DND-41 (cell line): Measurements from ENCODE around the gene SLC66A2.

Source experiments
- ATAC-seq: fragments of 200-7000 bp; cut with Tn5 transposase; 3 replicates; pipeline ENCODE4 v1.9.1; 2021; ENCODE audit warnings: low read depth; ENCODE audit not compliant: insufficient read depth
- DNase-seq: peaks from one replicate; pipeline ENCODE4 v3.0.0-alpha.2; 2020
- H2AFZ ChIP-seq: 2 replicates; pipeline ENCODE4 v1.6.0; 2012; ENCODE audit warnings: low read depth, low read length
- H3K27ac ChIP-seq: 2 replicates; pipeline ENCODE4 v1.5.1; 2012; ENCODE audit warnings: low read length, inconsistent platforms
- H3K27me3 ChIP-seq: fragments of 200-600 bp; sonication (generic); 2 replicates; pipeline ENCODE4 v1.6.0; 2012; ENCODE audit warnings: low read length, mild to moderate bottlenecking, inconsistent platforms; ENCODE audit not compliant: insufficient read depth, poor library complexity
- H3K36me3 ChIP-seq: 2 replicates; pipeline ENCODE4 v1.5.1; 2012; ENCODE audit warnings: low read length, inconsistent platforms; ENCODE audit not compliant: insufficient read depth
- H3K4me1 ChIP-seq: 2 replicates; pipeline ENCODE4 v1.5.1; 2012; ENCODE audit warnings: mild to moderate bottlenecking, low read length; ENCODE audit not compliant: insufficient read depth
- H3K4me2 ChIP-seq: 2 replicates; pipeline ENCODE4 v1.6.0; 2012; ENCODE audit warnings: mild to moderate bottlenecking, moderate library complexity, low read length, inconsistent platforms; ENCODE audit not compliant: insufficient read depth
- H3K4me3 ChIP-seq, 2 experiments: fragments of 200-600 bp in 1 of 2; shearing (Covaris generic) in 1 of 2; 2 replicates each; pipeline ENCODE4 v1.5.1; 2012 to 2016; ENCODE audit warnings: inconsistent platforms in 2 of 2, low read length in 2 of 2, mild to moderate bottlenecking in 2 of 2, low read depth in 1 of 2, moderate library complexity in 1 of 2
- H3K79me2 ChIP-seq: 2 replicates; pipeline ENCODE4 v1.6.0; 2012; ENCODE audit warnings: low read length, inconsistent platforms; ENCODE audit not compliant: insufficient read depth
- H3K9ac ChIP-seq: 2 replicates; pipeline ENCODE4 v1.6.0; 2012; ENCODE audit warnings: low read depth, mild to moderate bottlenecking, inconsistent platforms, low read length, moderate library complexity
- H3K9me3 ChIP-seq: 2 replicates; pipeline ENCODE4 v1.5.1; 2012; ENCODE audit warnings: low read length, moderate library complexity, mild to moderate bottlenecking, inconsistent platforms; ENCODE audit not compliant: insufficient read depth, severe bottlenecking
- H4K20me1 ChIP-seq: 2 replicates; pipeline ENCODE4 v1.6.0; 2012; ENCODE audit warnings: low read length; ENCODE audit not compliant: insufficient read depth
- CTCF ChIP-seq: IDR thresholded peaks from 2 replicates; pipeline ENCODE4 v1.5.1; 2012; ENCODE audit warnings: borderline replicate concordance, low read length, moderate library complexity, mild to moderate bottlenecking; ENCODE audit not compliant: poor library complexity, severe bottlenecking; ENCODE audit errors: extremely low read depth
- EZH2 ChIP-seq: IDR thresholded peaks from 3 replicates; pipeline ENCODE4 v1.6.1; 2012; ENCODE audit warnings: borderline replicate concordance, low read depth, mild to moderate bottlenecking, moderate library complexity, low read length, inconsistent platforms; ENCODE audit not compliant: severe bottlenecking

SLC66A2 gene

GRCh38 chr18:79979843-79980242 is 28.4 kb upstream of the SLC66A2 start:
- peaks cover 100% of the 10 kb centered on the region for H3K79me2 ChIP-seq
- TF ChIP-seq EZH2 (no peak), CTCF (no peak)
- H3K27me3 ChIP-seq, result no peaks in the 10 kb centered on the region
- H3K9me3 ChIP-seq, result no peaks in the 10 kb centered on the region
- no peak overlapping the region for H3K27ac ChIP-seq
- H3K4me1 ChIP-seq, result peaks cover 26% of the 10 kb centered on the region; the same call in 1 of the 2 replicates
- no peak for DNase-seq
- H3K9ac ChIP-seq, result 0 out of 2 replicates have a peak overlapping the region, but pooled peaks have one; percentile 6
- H3K36me3 ChIP-seq, result peaks cover 75% of the 10 kb centered on the region
- no peak overlapping the region for H3K4me2 ChIP-seq
- peaks cover 97% of the 10 kb centered on the region for H4K20me1 ChIP-seq
- H2AFZ ChIP-seq, result no peak overlapping the region
- H3K4me3 ChIP-seq, result no peak overlapping the region
- ATAC-seq, result no peak

GRCh38 chr18:79975985-79976680 is 24.7 kb upstream of the SLC66A2 start:
- Histone ChIP-seq H3K4me3 (no peak overlapping the region), H4K20me1 (peaks cover 93% of the 10 kb centered on the region), H3K27ac (no peak overlapping the region), H3K27me3 (no peaks in the 10 kb centered on the region), H3K9me3 (no peaks in the 10 kb centered on the region), H3K36me3 (peaks cover 84% of the 10 kb centered on the region), H3K9ac (no peak overlapping the region), H3K79me2 (peaks cover 96% of the 10 kb centered on the region), H3K4me2 (no peak overlapping the region), H2AFZ (no peak overlapping the region), H3K4me1 (no peaks in the 10 kb centered on the region; the same call in 1 of the 2 replicates)
- no peak for ATAC-seq
- no peak for DNase-seq
- TF ChIP-seq CTCF (no peak), EZH2 (no peak)

- no peak overlapping the region for H3K9ac ChIP-seq
- H2AFZ ChIP-seq, result no peak overlapping the region
- ATAC-seq (no peak), DNase-seq (no peak)
- H3K4me2 ChIP-seq, result no peak overlapping the region
- peaks cover 90% of the 10 kb centered on the region for H3K79me2 ChIP-seq
- H3K4me3 ChIP-seq, result no peak overlapping the region
- peaks cover 91% of the 10 kb centered on the region for H4K20me1 ChIP-seq
- H3K36me3 ChIP-seq, result peaks cover 95% of the 10 kb centered on the region
- no peak overlapping the region for H3K27ac ChIP-seq
- no peaks in the 10 kb centered on the region for H3K9me3 ChIP-seq
- H3K27me3 ChIP-seq, result no peaks in the 10 kb centered on the region
- no peaks in the 10 kb centered on the region for H3K4me1 ChIP-seq
- TF ChIP-seq EZH2 (no peak), CTCF (no peak)
Measured at GRCh38 chr18:79975043-79975442, 23.6 kb upstream of the SLC66A2 start.
